Ecto neural progenitor cell (in vitro differentiated cells): Measurements from ENCODE around the gene CCDC188.

Experiments used
- DNase-seq: peaks from one replicate; pipeline ENCODE4 v3.0.0-alpha.2; 2018; ENCODE audit warnings: low spot score

Gene CCDC188

DNA sequence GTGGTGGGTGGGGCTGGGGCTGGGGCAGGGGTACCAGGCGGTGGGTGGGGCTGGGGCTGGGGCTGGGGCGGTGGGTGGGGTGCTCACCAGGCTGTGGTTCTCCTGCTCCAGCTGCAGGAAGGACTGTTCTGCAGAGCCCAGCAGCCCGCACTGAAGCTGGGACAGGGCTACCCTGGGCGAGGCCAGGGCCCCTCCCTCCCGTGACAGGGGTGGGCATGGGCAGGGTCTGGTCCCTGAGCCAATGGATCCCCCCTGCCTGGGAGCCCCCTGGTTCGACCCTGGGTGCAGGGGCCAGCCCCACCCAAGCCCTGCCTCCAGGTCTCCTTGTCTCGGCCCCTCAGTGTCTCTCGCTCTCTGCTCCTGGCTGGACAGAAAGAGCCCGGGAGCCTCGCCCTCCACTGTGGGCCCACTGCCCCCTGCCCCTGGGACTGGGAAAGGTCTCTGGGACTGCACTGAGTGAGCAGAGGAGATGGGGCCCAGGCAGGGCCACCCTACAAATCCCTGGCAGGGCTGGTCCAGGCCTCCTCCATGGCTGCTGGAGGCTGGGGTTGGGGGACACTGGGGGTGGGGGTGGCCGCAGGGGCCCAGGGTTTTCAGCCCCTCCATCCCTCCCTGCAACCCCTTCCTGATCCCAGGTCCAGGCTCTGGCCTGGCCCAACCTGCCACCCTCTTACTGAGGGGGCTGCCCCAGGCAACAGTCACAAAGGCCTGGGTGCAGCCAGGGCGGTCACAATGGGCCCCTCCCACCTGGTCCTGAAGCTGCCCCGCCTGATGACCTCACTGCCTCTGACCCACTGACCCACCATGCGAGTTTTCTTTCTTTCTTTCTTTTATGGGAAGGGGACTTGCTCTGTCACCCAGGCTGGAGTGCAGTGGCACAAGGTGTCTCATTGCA is at the start of gene CCDC188:
Gene CCDC188, minus strand, starts transcription at position 675 of the 895 bp plus-strand sequence. Its CDS starts 69 bp downstream, at position 606.
- no peak for DNase-seq

DNA sequence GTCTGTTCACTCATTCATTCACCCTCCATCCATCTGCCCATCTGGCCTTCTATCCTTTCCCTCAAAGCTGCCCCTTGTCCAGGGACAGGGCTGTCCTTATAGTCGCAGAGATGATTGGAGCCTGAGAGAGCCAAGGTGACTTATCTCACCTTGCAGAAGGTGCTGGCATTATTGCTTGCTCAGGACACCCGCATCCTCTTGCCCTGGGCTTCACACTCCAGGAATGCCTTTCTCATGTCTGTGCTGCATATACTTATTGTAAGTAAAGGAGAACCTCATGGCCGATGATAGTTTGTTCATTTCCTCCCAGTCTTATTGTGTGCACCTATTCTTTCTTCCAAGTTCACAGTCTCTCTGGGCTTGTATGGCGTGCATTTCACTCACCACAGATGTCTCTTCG is 49.1 kb upstream of the CCDC188 start:
- no peak for DNase-seq

DNA sequence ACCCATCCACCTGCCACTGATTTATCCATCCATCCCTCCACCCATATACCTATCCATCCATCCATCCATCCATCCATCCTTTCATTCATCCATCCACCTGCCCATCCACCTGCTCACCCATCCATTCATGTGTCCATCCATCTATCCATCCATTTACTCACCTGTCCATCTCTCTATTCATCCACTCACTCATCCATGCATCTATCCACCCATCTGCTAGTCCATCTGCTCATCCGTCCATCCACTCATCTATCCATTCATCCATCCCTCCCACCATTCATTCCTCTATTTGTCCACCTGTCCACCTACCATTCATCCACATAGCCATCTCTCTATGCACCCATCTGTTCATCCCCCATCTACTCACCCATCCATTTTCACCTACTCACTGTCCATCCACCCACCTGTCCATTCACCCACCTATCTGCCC is 48.6 kb upstream of the CCDC188 start:
- no peak for DNase-seq

DNA sequence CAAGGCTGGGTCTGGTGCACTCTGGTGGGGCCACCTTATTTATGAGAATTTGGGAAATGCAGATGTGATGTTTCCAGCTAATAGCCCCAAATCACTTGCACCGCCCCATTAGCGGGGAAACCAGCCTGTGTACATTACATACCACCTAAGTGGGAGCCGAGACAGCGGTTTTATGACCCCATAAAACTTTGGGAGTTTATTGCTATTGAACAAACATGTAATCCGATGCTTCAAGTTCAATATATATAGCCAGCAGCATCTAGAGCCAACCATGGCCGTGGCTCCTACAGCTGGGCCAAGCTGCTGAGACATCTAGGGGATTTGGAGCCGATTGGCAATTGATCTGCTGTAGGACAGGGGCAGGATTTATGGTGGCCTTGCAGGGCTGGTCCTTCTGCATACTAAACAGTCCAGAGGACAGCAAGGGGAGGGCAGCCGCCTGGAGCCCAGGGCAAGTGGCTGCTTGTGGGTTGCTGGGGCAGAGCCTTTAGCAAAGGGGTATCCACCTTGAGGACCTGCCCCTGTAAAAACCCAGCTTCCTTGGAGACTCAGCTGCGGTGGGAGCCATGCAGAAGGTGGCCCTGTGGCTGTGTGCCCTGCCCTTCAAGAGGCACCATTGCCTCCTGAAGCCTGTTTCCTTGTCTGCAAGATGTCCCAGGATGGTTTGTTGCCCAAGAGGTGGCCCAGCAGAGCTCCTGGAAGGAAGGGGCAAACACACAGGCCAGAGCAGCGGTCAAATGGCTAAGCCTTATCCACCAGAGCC is 47.9 kb upstream of the CCDC188 start:
- no peak for DNase-seq

DNA sequence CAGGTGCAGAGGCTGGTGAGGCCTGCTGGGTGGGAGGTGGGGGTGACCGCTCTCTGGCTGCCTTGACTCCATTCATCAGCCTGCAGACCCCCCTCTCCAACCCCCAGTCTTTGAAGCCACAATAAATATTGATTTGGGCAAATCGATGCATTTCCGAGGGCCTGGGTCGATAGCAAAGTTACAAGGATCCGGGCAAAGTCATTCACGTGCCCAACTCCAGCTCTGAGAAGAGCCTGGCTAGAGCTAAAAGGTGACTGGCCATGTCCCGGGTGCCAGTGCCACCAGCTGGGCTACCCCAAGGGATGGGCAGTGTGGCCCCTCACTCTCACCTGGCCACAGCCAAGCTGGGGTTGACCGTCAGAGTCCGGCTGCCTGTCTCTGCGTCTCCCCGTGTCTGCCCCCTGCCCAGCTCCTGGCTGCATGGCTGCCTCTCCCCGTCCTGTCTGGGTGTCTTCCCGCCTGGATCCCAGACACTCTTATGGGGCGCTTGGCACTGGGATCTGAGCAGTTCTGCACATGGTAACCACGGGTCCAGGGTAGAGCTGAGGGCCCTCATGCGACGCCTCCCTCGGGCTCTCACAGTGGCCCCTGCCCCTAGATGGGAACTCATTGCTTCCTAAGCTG is 46.7 kb upstream of the CCDC188 start:
- DNase-seq: no peak

DNA sequence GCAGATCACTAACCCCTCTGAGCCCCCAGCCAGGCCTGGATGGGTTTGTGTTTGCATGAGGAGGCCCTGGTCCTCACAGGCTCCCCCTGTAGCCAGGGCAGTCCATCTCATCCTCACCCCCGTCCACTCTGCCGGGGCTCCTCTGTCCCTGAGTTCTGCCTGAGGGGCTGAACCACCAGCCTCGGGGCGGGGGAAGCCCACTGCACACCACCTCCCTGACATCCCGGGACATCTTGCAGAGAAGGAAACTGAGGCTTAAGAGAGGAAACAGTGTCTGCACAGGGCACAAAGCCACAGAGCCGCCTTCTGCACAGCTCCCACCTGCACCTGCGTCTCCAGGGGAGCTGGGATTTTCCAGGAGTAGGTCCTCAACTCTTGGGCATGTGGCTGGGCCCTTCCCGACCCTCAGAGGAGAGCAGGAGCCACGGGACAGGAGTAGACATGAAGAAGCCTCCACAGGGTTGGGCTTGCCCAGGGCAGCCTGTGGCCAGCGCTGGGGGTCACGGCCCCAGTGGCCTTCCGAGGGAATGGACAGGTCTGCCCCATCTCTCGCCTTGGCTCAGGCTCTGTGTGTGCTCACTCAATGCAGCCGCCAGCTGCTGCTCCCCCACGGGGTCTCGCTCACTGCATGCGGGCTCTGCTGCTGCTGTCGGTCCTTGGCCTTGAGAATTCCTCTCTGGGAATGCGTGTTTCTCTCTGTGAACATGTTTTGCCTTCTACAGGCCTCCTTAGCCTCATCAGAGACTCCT is 45.4 kb upstream of the CCDC188 start:
- DNase-seq: no peak

DNA sequence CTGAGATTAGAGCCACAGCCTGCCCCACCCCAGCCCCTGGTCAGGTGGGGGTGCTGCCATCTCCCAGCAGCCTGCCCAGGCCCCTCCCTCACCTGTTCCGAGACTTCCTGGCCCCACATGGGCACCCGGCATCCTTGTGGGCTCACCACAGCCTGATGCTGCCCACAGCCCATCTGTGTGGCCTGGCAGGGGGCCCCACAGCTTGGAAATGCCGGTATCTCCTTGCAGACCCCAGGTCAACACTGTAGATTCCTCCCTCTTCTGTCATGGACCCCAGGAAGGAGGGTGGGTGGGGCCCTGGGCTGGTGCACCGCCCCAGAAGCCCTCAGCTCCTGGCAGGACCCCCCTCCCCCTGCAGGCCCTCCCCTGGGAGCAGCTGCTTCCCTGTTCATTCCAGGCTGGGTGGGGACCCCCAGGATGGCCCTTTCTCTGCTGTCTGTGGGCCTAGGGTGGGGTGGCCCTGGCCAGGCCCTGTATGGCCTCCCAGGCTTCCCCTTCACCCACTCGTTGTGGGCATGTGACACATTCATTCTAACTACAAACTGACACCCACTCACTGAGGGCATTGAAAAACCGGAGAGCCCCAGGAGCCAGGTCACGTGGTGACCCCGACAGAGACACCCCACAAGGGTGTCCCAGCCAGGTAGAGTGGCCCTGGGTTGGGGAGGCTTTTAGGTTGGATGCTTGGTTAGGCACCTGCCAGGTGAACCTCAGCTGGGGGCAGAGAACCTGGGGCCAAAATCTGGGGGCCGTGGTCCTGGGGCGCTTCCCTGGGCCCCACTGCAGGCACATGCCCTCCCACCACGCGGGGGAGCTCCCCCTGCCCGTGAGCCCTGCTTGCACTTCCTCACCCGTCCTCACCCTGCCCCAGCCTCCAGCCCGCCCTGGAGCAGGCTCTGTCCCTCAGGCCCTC is 44.1 kb upstream of the CCDC188 start:
- no peak for DNase-seq

DNA sequence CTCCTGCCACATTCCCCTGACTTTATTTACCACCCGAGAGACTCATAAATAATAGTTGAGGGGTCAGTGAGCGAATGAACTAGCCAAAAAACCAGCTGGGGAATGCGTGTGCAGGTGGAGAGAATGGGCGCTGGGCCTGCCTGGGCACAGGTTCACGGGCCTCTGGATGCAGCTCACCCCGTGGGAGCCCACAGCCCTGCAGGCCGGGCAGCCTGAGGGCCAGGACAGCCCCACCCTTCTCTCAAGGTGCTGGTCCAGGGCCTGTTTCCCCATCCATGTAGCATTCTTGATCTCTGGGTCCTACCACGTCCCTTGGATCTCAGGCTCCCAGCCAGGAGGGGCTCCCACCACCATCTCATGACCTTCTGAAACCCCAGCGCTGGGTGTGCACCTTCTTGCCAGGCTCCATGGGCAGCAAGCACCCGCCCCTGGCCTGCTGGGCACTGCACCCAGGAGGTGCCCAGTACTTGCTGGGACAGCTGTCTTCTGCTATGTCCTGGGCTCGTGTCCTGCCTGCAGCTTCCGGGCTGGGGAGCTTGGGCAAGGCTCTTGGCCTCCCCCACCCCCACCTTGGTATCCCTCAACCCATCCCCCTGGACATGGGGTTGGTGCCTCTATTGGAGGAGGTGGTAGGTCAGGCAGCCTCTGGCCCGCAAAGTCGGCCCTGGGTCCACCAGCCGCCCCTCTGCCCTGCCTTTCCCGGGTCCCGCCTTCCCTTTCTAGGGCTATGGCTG is 43.1 kb upstream of the CCDC188 start:
- no peak for DNase-seq

DNA sequence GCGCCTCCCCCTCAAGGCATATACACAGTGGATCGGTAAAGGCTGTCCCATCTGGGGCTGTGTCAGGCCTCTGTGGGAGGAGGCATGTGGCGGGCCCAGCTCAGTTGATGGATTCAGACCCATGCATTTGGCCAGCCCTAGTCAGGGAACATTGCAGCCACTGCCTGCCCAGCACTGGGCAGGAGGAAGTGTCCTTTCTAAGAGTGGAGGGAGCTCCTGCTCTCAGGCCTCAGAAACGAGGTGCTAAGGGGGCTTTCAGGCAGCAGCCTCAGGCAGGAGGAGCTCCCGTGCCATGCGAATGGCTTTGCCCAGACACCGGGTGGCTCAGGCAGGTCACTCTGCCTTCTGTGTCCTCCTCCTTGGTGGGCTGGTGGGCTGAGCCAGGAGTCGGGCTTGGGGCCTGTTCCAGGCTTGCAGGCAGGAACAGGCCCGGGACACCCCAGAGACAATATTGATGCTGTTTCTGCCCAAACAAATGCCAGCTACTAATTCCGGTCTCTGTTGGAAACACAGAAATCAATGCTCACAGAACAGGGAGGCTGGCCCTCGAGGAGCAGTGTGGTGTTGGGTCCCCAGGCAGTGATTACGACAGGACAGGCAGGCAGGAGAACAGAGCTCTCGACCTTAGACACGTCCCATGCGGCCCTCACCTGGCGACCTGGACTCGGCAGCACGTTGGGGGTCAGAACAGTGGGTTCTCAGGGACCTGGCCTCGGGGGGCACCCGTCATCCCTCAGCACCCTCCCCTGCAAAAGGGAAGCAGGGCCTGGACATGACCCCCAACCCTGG is 42.3 kb upstream of the CCDC188 start:
- DNase-seq: no peak

DNA sequence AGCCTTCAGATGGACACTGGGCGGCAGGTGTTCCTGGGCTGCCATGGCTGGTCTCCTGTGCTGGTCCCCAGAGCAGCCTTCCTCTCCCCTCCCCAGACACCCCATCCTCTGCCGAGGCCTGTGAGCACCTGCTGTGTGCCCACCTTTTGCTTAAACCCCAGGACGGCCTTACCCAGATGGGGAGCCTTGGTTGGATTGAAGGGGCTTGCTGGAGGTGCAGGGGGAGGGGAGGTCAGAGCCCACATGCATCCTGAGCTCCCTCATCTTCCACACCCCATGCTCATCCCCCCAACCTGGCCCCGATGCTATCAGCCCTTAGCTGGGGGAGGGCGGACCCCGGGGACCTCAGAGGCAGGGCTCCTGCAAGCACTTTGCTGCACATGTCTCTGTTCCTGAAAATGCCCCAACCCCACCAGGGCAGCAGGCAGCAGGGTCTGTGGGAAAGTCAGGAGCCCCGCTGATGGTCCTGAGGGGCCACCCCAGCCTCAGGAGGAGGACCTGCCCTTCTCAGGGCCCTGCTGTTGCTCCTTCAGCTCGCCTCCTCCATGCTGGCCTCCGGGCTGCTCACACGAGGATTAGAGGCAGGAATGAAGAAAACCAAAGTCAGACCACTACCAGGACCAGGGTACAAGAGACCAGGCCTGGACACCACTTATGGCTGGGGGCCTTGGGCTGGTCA is 41.6 kb upstream of the CCDC188 start:
- no peak for DNase-seq

DNA sequence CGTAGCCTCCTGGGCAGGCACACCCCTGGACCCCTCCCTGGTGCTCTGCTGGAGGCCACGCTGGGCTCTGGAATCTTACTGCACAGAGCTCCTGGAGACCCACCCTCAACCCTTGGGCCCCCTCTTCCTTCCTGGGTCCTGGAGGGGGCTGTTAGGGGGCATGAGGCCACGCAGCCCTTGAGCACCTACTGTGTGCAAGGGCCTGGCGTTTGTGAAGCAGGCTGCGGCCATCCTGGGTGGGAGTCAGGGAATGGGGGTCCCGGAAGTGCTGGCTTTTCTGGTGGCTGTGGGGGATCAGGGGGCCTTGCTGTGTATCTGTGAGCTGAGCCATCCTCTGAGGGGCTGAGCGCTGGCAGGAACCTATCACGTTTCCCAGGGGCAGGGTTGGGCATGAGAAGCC is 40.9 kb upstream of the CCDC188 start:
- DNase-seq: no peak

DNA sequence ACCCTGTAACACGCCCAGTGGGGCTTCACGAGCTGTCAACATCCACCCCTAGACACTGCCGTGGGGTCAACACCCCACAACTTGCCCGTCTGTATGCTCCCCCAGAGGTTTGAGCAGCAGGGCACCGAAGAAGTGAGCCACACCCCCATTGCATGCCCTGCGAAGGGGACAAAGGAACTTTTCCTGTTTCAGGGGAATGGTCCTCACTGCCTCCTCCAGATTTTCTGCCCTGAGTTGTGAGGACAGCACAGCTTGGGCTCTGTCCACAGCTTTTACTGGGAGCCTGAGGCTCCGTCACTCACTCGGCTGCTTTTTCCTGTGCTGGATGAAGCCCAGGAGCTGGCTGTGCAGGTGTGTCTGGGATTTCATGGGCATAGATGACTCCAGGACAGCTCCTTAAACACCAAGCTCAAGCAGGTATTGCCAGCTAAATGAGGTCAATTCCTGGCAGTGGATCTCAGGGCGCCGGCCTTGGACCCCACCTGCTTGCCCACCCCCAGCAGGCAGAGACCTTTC is 40.2 kb upstream of the CCDC188 start:
- DNase-seq: no peak

DNA sequence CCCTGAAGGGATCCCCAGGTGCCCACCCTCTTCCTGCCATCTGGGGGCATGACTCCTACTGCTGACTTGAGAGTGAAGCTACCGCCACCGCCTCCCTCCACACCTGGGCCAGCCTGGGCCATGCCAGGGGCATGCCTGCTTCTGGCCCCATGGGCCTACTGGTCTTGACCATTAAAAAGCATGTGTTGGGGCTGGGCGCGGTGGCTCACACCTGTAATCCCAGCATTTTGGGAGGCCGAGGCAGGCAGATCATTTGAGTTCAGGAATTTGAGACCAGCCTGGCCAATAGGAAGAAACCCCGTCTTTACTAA is 37.7 kb upstream of the CCDC188 start:
- no peak for DNase-seq

DNA sequence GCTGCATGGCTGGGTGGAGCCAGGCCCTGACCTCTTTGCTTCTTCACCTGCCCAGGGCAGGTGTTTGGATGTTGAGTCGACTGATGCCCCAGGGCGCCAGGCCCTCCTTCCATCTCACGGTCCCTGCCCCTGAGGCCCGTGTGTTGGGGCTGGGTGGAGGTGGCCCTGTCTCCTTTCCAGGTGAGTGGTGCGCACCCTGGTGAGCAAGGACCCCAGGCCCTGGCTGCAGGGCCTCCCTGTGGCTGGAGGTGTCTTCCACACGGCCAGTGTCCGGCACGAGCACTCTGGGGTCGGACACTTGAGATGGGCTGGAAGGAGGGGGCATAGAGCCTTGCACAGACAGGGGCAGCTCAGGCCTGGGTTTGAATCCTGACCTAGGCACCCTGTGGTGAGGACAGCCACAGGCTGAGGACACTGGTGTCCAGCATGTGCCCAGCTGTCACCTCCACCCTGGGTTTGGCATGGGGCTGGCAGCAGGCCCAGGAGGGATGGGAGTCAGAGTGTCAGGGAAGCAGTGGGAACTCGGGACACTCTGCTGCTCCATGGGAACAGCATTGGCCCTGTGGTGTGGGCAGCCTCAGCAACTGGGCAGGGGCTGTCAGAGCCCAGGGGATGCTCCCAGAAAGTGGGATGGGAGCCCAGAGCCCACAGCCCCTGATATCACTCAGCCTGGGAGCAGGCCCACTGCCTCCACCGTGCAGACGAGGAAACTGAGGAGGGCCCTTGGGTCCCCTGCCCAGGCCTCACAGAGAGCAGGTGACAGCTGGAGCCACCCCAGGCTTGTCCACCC is 37.1 kb upstream of the CCDC188 start:
- no peak for DNase-seq

DNA sequence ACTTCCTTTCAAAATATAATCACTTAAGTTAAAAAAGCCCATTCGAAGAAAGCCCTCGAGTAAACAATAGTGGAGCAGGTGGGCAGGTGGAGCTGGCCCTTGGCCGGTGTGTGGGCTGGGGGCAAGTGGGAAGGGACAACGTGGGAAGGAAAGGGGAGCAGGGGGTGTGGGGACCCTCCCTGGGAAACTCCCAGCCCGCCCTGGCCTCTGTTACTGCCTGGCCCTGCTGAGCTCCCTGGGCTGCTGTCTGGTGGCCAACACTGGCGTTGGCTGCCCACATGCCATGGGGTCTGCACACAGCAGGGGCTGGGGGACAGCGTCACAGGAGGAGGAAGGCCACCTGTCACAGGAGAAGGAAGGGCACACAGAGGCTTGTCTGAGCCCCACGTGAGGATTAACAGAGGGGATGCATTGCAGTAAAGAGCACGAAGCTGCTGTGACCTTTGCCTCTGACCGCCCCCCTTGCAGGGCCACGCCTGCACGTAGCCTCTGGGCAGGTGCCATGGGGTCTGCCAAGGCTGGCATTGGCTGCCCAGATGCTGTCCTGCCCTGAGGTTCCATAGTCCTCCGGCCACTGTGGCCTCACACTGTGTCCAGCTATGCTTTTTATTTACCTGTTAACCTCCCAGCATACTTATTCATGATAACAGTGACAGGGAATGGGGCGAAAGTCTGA is 36.2 kb upstream of the CCDC188 start:
- no peak for DNase-seq

DNA sequence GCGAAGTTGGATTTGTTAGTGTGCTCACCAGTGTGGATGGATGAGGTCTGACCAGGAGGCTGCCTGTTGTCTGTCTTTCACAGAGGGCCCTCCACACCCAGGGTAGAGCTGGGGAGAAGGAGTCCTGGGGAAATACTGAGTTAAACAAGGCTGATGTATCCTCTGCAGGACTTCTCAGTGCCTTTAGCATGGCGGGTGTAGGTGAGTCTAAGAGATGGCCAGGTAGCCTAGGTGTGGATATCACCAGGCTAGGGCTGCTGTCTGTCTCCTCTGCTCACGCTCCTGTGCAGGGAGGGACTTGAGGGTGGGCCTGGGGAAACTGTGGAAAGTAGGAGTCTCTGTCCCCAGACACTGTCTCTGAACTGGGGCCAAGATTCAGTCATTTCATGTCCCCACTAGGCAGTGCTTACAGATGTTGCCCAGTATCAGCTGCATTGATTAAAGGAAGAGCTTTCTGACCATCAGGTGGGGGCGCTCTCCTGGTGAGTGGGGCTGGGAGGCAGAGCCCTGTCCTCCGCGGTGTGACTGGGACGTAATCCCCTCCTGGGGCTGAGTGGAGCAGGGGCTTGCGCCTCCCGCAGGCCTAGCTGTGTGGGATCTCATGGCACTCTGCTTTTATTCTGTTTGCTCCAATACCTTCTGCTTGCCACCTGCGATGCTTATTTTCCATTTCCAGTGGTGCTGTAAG is 35.5 kb upstream of the CCDC188 start:
- DNase-seq: peak; percentile 80

DNA sequence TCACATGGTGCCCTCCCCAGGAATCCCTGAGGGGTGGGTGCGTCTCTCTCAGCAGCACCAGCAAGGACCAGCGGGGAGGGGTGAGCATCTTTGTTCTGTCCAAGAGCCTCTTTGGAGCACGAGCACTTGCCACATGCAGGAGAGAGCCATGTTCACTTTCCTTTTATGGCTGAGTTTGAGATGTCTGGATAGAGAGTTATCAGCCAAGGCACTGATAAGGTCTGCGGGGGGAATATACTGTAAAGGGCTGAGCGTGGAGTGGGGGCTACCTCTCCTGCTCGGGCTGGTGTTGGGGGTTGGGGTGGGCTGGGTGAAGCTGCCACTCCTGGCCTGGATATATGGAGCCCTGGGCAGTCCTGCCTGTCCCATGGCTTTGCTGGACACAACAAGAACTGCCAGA is 34.9 kb upstream of the CCDC188 start:
- DNase-seq: no peak
